K562 (cell line): ENCODE results near the gene DOCK8. TPM values are rescaled to one million over a fixed set of nuclear protein-coding genes. Genes with fewer than 3 reads are reported as not detected.

Experiments used
- CBFA2T2 ChIP-seq: fragments of 450-650 bp; conservative IDR thresholded peaks from 2 replicates; pipeline ENCODE4 v1.6.1; 2017; ENCODE audit warnings: mild to moderate bottlenecking
- CCAR2 ChIP-seq: fragments of 200-400 bp; formaldehyde crosslinking; IDR thresholded peaks from 2 replicates; pipeline ENCODE4 v1.6.1; 2017; ENCODE audit warnings: mild to moderate bottlenecking, low read depth, low read length
- DMBX1 ChIP-seq: fragments of 250-450 bp; sonication (Bioruptor Pico); IDR thresholded peaks from 2 replicates; pipeline ENCODE4 v1.8.0; 2022; ENCODE audit warnings: inconsistent platforms, mild to moderate bottlenecking, moderate library complexity, borderline replicate concordance
- EHMT2 ChIP-seq: fragments of 450-650 bp; IDR thresholded peaks from 2 replicates; pipeline ENCODE4 v1.6.1; 2018; ENCODE audit warnings: antibody characterized with exemption
- ESRRB ChIP-seq: fragments of 250-450 bp; sonication (Bioruptor Pico); IDR thresholded peaks from 2 replicates; pipeline ENCODE4 v1.5.0; 2020; ENCODE audit warnings: mild to moderate bottlenecking, moderate library complexity, borderline replicate concordance
- FOXP1 ChIP-seq: sonication (generic); formaldehyde crosslinking; IDR thresholded peaks from 2 replicates; pipeline ENCODE4 v1.8.0; 2022; ENCODE audit warnings: mild to moderate bottlenecking, missing genetic modification reagents
- GABPA ChIP-seq: fragments of 200-800 bp; sonication (Bioruptor generic); conservative IDR thresholded peaks from 2 replicates; pipeline ENCODE4 v1.6.1; 2016; ENCODE audit warnings: low read depth, missing genetic modification characterization, missing compliant biosample characterization
- HBP1 ChIP-seq: fragments of 450-650 bp; formaldehyde crosslinking; IDR thresholded peaks from 2 replicates; pipeline ENCODE4 v1.4.0; 2022; ENCODE audit warnings: missing genetic modification characterization
- KDM2B ChIP-seq: fragments of 250-450 bp; sonication (Bioruptor Pico); IDR thresholded peaks from 2 replicates; pipeline ENCODE4 v1.8.0; 2021; ENCODE audit warnings: mild to moderate bottlenecking, moderate library complexity
- MAZ ChIP-seq, 2 experiments: fragments of 450-650 bp in 1 of 2; sonication (generic) in 1 of 2; formaldehyde crosslinking; IDR thresholded peaks in 1 of 2; conservative IDR thresholded peaks in 1 of 2; 2 replicates each; pipeline versions ENCODE4 v1.4.0 to v1.5.0; 2020; ENCODE audit warnings: mild to moderate bottlenecking in 1 of 2, missing genetic modification reagents in 1 of 2
- MTA3 ChIP-seq: fragments of 450-650 bp; formaldehyde crosslinking; IDR thresholded peaks from 2 replicates; pipeline ENCODE4 v1.6.1; 2017; ENCODE audit warnings: mild to moderate bottlenecking, borderline replicate concordance
- RBM25 ChIP-seq: fragments of 200-400 bp; formaldehyde crosslinking; IDR thresholded peaks from 2 replicates; pipeline ENCODE4 v1.6.1; 2018; ENCODE audit warnings: low read length, low read depth, moderate library complexity; ENCODE audit not compliant: severe bottlenecking
- SMARCA4 ChIP-seq: fragments of 450-650 bp; IDR thresholded peaks from 2 replicates; pipeline ENCODE4 v1.6.1; 2016
- SRF ChIP-seq, 2 experiments: fragments of 250-450, 450-650 bp in 1 of 2; sonication (Bioruptor Pico) in 1 of 2; sonication (generic) in 1 of 2; formaldehyde crosslinking; IDR thresholded peaks; 2 replicates each; pipeline versions ENCODE4 v1.5.0 to v1.5.1; 2020 to 2022; ENCODE audit warnings: mild to moderate bottlenecking in 1 of 2, missing genetic modification reagents in 1 of 2
- SRSF1 ChIP-seq: fragments of 200-400 bp; formaldehyde crosslinking; IDR thresholded peaks from 2 replicates; pipeline ENCODE4 v1.6.1; 2017; ENCODE audit warnings: mild to moderate bottlenecking, low read depth, low read length, moderate library complexity
- TCF3 ChIP-seq: sonication (generic); formaldehyde crosslinking; IDR thresholded peaks from 2 replicates; pipeline ENCODE4 v1.4.0; 2020; ENCODE audit warnings: mild to moderate bottlenecking, missing genetic modification reagents
- THAP12 ChIP-seq: fragments of 250-450 bp; sonication (Bioruptor Pico); IDR thresholded peaks from 2 replicates; pipeline ENCODE4 v1.9.0; 2021; ENCODE audit warnings: mild to moderate bottlenecking, inconsistent platforms
- THRB ChIP-seq: fragments of 450-650 bp; formaldehyde crosslinking; conservative IDR thresholded peaks from 2 replicates; pipeline ENCODE4 v1.4.0; 2022; ENCODE audit warnings: mild to moderate bottlenecking, missing genetic modification characterization
- TOE1 ChIP-seq, 2 experiments: fragments of 450-650 bp in 1 of 2; sonication (generic) in 1 of 2; formaldehyde crosslinking in 1 of 2; IDR thresholded peaks; 2 replicates each; pipeline versions ENCODE4 v1.7.1 to v1.8.0; 2016 to 2022; ENCODE audit warnings: borderline replicate concordance in 2 of 2, mild to moderate bottlenecking in 2 of 2, antibody characterized with exemption in 1 of 2, inconsistent platforms in 1 of 2, low read depth in 1 of 2, missing genetic modification reagents in 1 of 2, moderate library complexity in 1 of 2
- XRCC5 ChIP-seq: fragments of 200-400 bp; formaldehyde crosslinking; IDR thresholded peaks from 2 replicates; pipeline ENCODE4 v1.6.1; 2017; ENCODE audit warnings: low read depth, mild to moderate bottlenecking, low read length
- ZNF12 ChIP-seq: sonication (generic); formaldehyde crosslinking; IDR thresholded peaks from 2 replicates; pipeline ENCODE4 v1.4.0; 2020; ENCODE audit warnings: mild to moderate bottlenecking, missing genetic modification reagents
- ZNF311 ChIP-seq: fragments of 250-450 bp; sonication (Bioruptor Pico); IDR thresholded peaks from 2 replicates; pipeline ENCODE4 v1.4.0; 2020; ENCODE audit warnings: mild to moderate bottlenecking, moderate library complexity
- ZNF384 ChIP-seq: IDR thresholded peaks from 2 replicates; pipeline ENCODE4 v1.6.1; 2012; ENCODE audit warnings: low read depth, low read length, improper control_type of control experiment
- ZNF561 ChIP-seq: fragments of 450-650 bp; formaldehyde crosslinking; conservative IDR thresholded peaks from 2 replicates; pipeline ENCODE4 v1.4.0; 2020; ENCODE audit warnings: mild to moderate bottlenecking, moderate library complexity
- ZNF830 ChIP-seq: fragments of 250-450 bp; sonication (Bioruptor Pico); IDR thresholded peaks from 2 replicates; pipeline ENCODE4 v1.5.0; 2021; ENCODE audit warnings: mild to moderate bottlenecking
- ZSCAN32 ChIP-seq: fragments of 450-650 bp; formaldehyde crosslinking; IDR thresholded peaks from 2 replicates; pipeline ENCODE4 v1.4.0; 2020; ENCODE audit warnings: mild to moderate bottlenecking, moderate library complexity
- polyA plus RNA-seq, 8 experiments: library from polyadenylated mRNA; depleted of rRNA in 4 of 8; stranded (reverse) in 5 of 8; unstranded in 3 of 8; fragments of >200 nt; fragmentation: Nextera tagmentation in 2 of 8; fragmentation: Illumina TruSeq in 1 of 8; extraction: Ambion mirVana in 2 of 8; extraction: Trizol in 1 of 8; gene quantifications; 2 replicates each; pipeline versions ENCODE4 v1.2.1 to v1.2.3, GENCODE V29; 2011 to 2014; ENCODE audit warnings: inconsistent platforms in 1 of 8, missing spikeins in 1 of 8
- total RNA-seq, 7 experiments: library from RNA; depleted of rRNA in 6 of 7; stranded (reverse); fragments of >200 nt in 6 of 7; fragmentation: Illumina TruSeq in 2 of 7; extraction: Trizol in 2 of 7; gene quantifications; 2 replicates each; pipeline versions ENCODE4 v1.2.1 to v1.2.3, GENCODE V29; 2011 to 2021; ENCODE audit warnings: low replicate concordance in 1 of 7

DOCK8 gene
- total and polyA plus RNA-seq, 9 of the 15 experiments (the other 6 are each of a cell fraction or from before 2014, with no cell fraction given): 14.4 to 53.8 (median 25.1) TPM

- TF ChIP-seq DMBX1 (CRISPR knock-in tag): no peak
- no peak for TF ChIP-seq ZNF12
- no peak for TF ChIP-seq SRF (CRISPR knock-in tag; IDR thresholded peaks at IDR 0.05)
- no peak for TF ChIP-seq XRCC5
- no peak for TF ChIP-seq ESRRB (CRISPR knock-in tag)
- TF ChIP-seq EHMT2: no peak
- TF ChIP-seq ZNF311 (CRISPR knock-in tag): no peak
- TF ChIP-seq HBP1 (CRISPR knock-in tag): no peak
- no peak for TF ChIP-seq SMARCA4
- no peak for TF ChIP-seq CCAR2
- no peak for TF ChIP-seq MTA3
- no peak for TF ChIP-seq ZNF561 (CRISPR knock-in tag)
- no peak for TF ChIP-seq ZSCAN32
- TF ChIP-seq MAZ (CRISPR knock-in tag; conservative IDR thresholded peaks at IDR 0.05 in 1 of 2, IDR thresholded peaks at IDR 0.05 in 1 of 2): 0 out of 4 replicates have a peak, but pooled peaks of 1 of the 2 experiments have one; percentile 9
- no peak for TF ChIP-seq SRSF1
- no peak for TF ChIP-seq ZNF384
- TF ChIP-seq TCF3 (CRISPR knock-in tag): no peak
- no peak for TF ChIP-seq FOXP1 (CRISPR knock-in tag)
- no peak for TF ChIP-seq RBM25
- no peak for TF ChIP-seq CBFA2T2
- TF ChIP-seq ZNF830 (CRISPR knock-in tag): no peak
- TF ChIP-seq TOE1 (IDR thresholded peaks at IDR 0.05; ENCODE audit: borderline replicate concordance): no peak
- no peak for TF ChIP-seq TOE1 (CRISPR knock-in tag; IDR thresholded peaks at IDR 0.05; ENCODE audit: borderline replicate concordance, low read depth)
- TF ChIP-seq GABPA (tag): peak; percentile 46
- no peak for TF ChIP-seq THRB
- no peak for TF ChIP-seq KDM2B (CRISPR knock-in tag)
- TF ChIP-seq THAP12 (CRISPR knock-in tag): no peak
- TF ChIP-seq, all 486 proteins: peak for 14
Measured at GRCh38 chr9:250625-251024, 36.0 kb downstream of the DOCK8 start (continued).
